ENCODE measurements around the gene WDTC1. TPM values are rescaled to one million over a fixed set of nuclear protein-coding genes. Genes with fewer than 3 reads are reported as not detected.

Gene WDTC1
- total RNA-seq, 1 experiment from 2014 or later = 20.1 TPM

- TF ChIP-seq, protein P1, sequence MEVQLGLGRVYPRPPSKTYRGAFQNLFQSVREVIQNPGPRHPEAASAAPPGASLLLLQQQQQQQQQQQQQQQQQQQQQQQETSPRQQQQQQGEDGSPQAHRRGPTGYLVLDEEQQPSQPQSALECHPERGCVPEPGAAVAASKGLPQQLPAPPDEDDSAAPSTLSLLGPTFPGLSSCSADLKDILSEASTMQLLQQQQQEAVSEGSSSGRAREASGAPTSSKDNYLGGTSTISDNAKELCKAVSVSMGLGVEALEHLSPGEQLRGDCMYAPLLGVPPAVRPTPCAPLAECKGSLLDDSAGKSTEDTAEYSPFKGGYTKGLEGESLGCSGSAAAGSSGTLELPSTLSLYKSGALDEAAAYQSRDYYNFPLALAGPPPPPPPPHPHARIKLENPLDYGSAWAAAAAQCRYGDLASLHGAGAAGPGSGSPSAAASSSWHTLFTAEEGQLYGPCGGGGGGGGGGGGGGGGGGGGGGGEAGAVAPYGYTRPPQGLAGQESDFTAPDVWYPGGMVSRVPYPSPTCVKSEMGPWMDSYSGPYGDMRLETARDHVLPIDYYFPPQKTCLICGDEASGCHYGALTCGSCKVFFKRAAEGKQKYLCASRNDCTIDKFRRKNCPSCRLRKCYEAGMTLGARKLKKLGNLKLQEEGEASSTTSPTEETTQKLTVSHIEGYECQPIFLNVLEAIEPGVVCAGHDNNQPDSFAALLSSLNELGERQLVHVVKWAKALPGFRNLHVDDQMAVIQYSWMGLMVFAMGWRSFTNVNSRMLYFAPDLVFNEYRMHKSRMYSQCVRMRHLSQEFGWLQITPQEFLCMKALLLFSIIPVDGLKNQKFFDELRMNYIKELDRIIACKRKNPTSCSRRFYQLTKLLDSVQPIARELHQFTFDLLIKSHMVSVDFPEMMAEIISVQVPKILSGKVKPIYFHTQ (CRISPR knock-in tag; IDR thresholded peaks at IDR 0.05) = no peak
- TF ChIP-seq ZNF416 (CRISPR knock-in tag; IDR thresholded peaks at IDR 0.05) = no peak
- TF ChIP-seq ERG (CRISPR knock-in tag; IDR thresholded peaks at IDR 0.05) = no peak
Measured at GRCh38 chr1:27335506-27336422, 101.3 kb downstream of the WDTC1 start (continued).

- TF ChIP-seq RELA (CRISPR knock-in tag; IDR thresholded peaks at IDR 0.05; ENCODE audit: borderline replicate concordance) (no peak), ZNF219 (CRISPR knock-in tag; IDR thresholded peaks at IDR 0.05; ENCODE audit: borderline replicate concordance) (no peak), SMAD3 (CRISPR knock-in tag; IDR thresholded peaks at IDR 0.05; ENCODE audit: borderline replicate concordance) (no peak), FOXP1 (CRISPR knock-in tag; IDR thresholded peaks at IDR 0.05; ENCODE audit: borderline replicate concordance) (no peak), SOX15 (CRISPR knock-in tag; IDR thresholded peaks at IDR 0.05) (no peak), MXD4 (CRISPR knock-in tag; IDR thresholded peaks at IDR 0.05; ENCODE audit: borderline replicate concordance) (no peak), TEAD1 (CRISPR knock-in tag; IDR thresholded peaks at IDR 0.05) (no peak), CTCF (IDR thresholded peaks at IDR 0.05) (no peak), SP1 (CRISPR knock-in tag; conservative IDR thresholded peaks at IDR 0.05) (no peak)
- Mint-ChIP-seq H3K4me1 (peaks cover 17% of the 10 kb centered on the region), H3K27me3 (ENCODE audit: low read depth) (peaks cover 2% of the 10 kb centered on the region; the same call in 1 of the 2 replicates), H3K4me3 (no peak overlapping the region), H3K9me3 (no peaks in the 10 kb centered on the region), H3K27ac (peak overlapping the region; percentile 36; the same call in 1 of the 2 replicates), H3K36me3 (peaks cover 19% of the 10 kb centered on the region)
- ATAC-seq (no peak), DNase-seq (ENCODE audit: low spot score) (no peak)
- CTCF ChIA-PET = interaction anchor here (0.7 to 1.5 kb wide), 6 partner anchors 14 to 271 kb away, joined by 3 to 5 read pairs (median 4); no protein-coding TSS in a partner anchor
- POLR2A ChIA-PET = no interaction called here
Measured at GRCh38 chr1:27336756-27337155, 102.3 kb downstream of the WDTC1 start.

GRCh38 chr1:27338751-27339150, 104.3 kb downstream of the WDTC1 start:
- DNase-seq (ENCODE audit: low spot score) = no peak
- Mint-ChIP-seq H3K36me3 (peaks cover 11% of the 10 kb centered on the region), H3K27me3 (ENCODE audit: low read depth) (peaks cover 2% of the 10 kb centered on the region; the same call in 1 of the 2 replicates), H3K4me3 (no peak overlapping the region), H3K9me3 (no peaks in the 10 kb centered on the region), H3K27ac (peak overlapping the region; percentile 76), H3K4me1 (peaks cover 37% of the 10 kb centered on the region)
- CTCF ChIA-PET = interaction anchor here (0.6 to 1.4 kb wide), 6 partner anchors 8 to 42 kb away, joined by 3 to 4 read pairs (median 3); no protein-coding TSS in a partner anchor
- POLR2A ChIA-PET = no interaction called here
- no peak for ATAC-seq
- TF ChIP-seq RORB (CRISPR knock-in tag; IDR thresholded peaks at IDR 0.05) (no peak), ETV6 (CRISPR knock-in tag; IDR thresholded peaks at IDR 0.05) (no peak), ATF6 (CRISPR knock-in tag; IDR thresholded peaks at IDR 0.05) (no peak), ZNF671 (CRISPR knock-in tag; IDR thresholded peaks at IDR 0.05) (no peak), NR2C2 (CRISPR knock-in tag; IDR thresholded peaks at IDR 0.05) (no peak), CDX4 (CRISPR knock-in tag; IDR thresholded peaks at IDR 0.05; ENCODE audit: borderline replicate concordance) (no peak), AFF4 (CRISPR knock-in tag; IDR thresholded peaks at IDR 0.05; ENCODE audit: borderline replicate concordance) (no peak), ZNF219 (CRISPR knock-in tag; IDR thresholded peaks at IDR 0.05; ENCODE audit: borderline replicate concordance) (no peak), TCF7 (CRISPR knock-in tag; IDR thresholded peaks at IDR 0.05; ENCODE audit: low read depth) (no peak)
